PC-3 (cell line): ENCODE measurements around the gene MYBPC3.

ENCODE experiments used
- CTCF ChIP-seq: fragments of 300-600 bp; sonication (generic); conservative IDR thresholded peaks from 2 replicates; pipeline ENCODE4 v1.5.1; 2017; ENCODE audit warnings: antibody characterized with exemption, low read depth, mild to moderate bottlenecking, low read length
- EZH2 ChIP-seq: fragments of 300-600 bp; sonication (generic); IDR thresholded peaks from one replicate; pipeline ENCODE4 v1.6.1; 2017; ENCODE audit warnings: antibody characterized with exemption, mild to moderate bottlenecking, low read length; ENCODE audit not compliant: unreplicated experiment

- no peak for TF ChIP-seq EZH2
- no peak for TF ChIP-seq CTCF
Observed at GRCh38 chr11:47317064-47317828, 35.3 kb downstream of the MYBPC3 start.
